Measurements from ENCODE around the gene TRIM65.

DNA sequence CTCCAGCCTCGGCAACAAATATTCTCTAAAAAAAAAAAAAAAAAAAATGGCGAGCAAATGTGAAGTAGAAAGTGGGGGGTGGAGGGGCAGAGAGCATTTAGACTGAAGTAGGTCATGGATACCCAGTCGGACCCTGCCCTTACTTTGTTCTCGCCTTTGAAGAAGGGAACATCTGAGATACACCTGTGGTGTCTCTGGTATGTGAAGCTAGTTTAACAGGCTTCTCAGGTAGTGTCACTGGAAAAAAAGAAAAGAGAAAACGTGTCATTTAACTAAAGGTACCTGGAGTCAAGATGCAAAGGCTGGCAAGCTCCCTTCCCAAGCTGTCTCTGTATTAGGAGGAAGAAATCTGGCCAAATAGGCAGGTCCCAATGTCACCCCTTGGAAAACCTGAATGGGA is 36.1 kb upstream of the TRIM65 start:
- TF ChIP-seq CHD4 (IDR thresholded peaks at IDR 0.05) (no peak), POLR2A (IDR thresholded peaks at IDR 0.05; ENCODE audit: low read depth, low read length) (no peak), SMAD1 (IDR thresholded peaks at IDR 0.05; ENCODE audit: low read depth, partially characterized antibody) (no peak), SMC3 (IDR thresholded peaks at IDR 0.05; ENCODE audit: borderline replicate concordance, low read length) (no peak)
- TF ChIP-seq, protein P1, sequence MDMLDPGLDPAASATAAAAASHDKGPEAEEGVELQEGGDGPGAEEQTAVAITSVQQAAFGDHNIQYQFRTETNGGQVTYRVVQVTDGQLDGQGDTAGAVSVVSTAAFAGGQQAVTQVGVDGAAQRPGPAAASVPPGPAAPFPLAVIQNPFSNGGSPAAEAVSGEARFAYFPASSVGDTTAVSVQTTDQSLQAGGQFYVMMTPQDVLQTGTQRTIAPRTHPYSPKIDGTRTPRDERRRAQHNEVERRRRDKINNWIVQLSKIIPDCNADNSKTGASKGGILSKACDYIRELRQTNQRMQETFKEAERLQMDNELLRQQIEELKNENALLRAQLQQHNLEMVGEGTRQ (IDR thresholded peaks at IDR 0.05; ENCODE audit: borderline replicate concordance, low read depth, low read length), result no peak
- TF ChIP-seq, protein P2, sequence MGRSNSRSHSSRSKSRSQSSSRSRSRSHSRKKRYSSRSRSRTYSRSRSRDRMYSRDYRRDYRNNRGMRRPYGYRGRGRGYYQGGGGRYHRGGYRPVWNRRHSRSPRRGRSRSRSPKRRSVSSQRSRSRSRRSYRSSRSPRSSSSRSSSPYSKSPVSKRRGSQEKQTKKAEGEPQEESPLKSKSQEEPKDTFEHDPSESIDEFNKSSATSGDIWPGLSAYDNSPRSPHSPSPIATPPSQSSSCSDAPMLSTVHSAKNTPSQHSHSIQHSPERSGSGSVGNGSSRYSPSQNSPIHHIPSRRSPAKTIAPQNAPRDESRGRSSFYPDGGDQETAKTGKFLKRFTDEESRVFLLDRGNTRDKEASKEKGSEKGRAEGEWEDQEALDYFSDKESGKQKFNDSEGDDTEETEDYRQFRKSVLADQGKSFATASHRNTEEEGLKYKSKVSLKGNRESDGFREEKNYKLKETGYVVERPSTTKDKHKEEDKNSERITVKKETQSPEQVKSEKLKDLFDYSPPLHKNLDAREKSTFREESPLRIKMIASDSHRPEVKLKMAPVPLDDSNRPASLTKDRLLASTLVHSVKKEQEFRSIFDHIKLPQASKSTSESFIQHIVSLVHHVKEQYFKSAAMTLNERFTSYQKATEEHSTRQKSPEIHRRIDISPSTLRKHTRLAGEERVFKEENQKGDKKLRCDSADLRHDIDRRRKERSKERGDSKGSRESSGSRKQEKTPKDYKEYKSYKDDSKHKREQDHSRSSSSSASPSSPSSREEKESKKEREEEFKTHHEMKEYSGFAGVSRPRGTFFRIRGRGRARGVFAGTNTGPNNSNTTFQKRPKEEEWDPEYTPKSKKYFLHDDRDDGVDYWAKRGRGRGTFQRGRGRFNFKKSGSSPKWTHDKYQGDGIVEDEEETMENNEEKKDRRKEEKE (IDR thresholded peaks at IDR 0.05), result no peak

Data from GM12878 (cell line).